ENCODE measurements around the gene DENND1B. TPM values are rescaled to one million over a fixed set of nuclear protein-coding genes. Genes with fewer than 3 reads are reported as not detected.

DENND1B gene
- polyA plus RNA-seq, 2 of the 4 experiments (the other 2 are of a cell fraction): 2.9 to 10.5 TPM

- H3K4me3 ChIP-seq: no peak overlapping the region
- H3K4me2 ChIP-seq: no peak overlapping the region
- TF ChIP-seq BCL3 (IDR thresholded peaks at IDR 0.05): no peak
- no peak for TF ChIP-seq HOXB13 (CRISPR knock-in tag; IDR thresholded peaks at IDR 0.05; ENCODE audit: low read depth)
- TF ChIP-seq, protein P1, sequence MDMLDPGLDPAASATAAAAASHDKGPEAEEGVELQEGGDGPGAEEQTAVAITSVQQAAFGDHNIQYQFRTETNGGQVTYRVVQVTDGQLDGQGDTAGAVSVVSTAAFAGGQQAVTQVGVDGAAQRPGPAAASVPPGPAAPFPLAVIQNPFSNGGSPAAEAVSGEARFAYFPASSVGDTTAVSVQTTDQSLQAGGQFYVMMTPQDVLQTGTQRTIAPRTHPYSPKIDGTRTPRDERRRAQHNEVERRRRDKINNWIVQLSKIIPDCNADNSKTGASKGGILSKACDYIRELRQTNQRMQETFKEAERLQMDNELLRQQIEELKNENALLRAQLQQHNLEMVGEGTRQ (IDR thresholded peaks at IDR 0.05): no peak
- no peak for TF ChIP-seq RAD21 (conservative IDR thresholded peaks at IDR 0.05 in 1 of 2, IDR thresholded peaks at IDR 0.05 in 1 of 2)
- no peak for TF ChIP-seq ZC3H11A (IDR thresholded peaks at IDR 0.05)
- no peak for TF ChIP-seq CBX2 (IDR thresholded peaks at IDR 0.05; ENCODE audit: borderline replicate concordance, low read depth)
- TF ChIP-seq SREBF2 (IDR thresholded peaks at IDR 0.05): no peak
- TF ChIP-seq MAZ (IDR thresholded peaks at IDR 0.05; ENCODE audit: borderline replicate concordance, low read depth, low read length): no peak
- TF ChIP-seq HOXA7 (CRISPR knock-in tag; IDR thresholded peaks at IDR 0.05): no peak
- TF ChIP-seq TP53 (CRISPR knock-in tag; IDR thresholded peaks at IDR 0.05): no peak
- ChIA-PET POLR2A (no interaction called here), CTCF (no interaction called here)
- DNase-seq (ENCODE audit: low read depth in 1 of 2, low spot score in 1 of 2) (no peak), ATAC-seq (no peak), FAIRE-seq (no peak)
- 64% methylated on average over 2 of the region's 2 CpGs for WGBS (ENCODE audit: missing lambda C conversion rate)
- H3K9me3 ChIP-seq: no peaks in the 10 kb centered on the region
- no peak overlapping the region for H3K27ac ChIP-seq
- no peaks in the 10 kb centered on the region for H3K4me1 ChIP-seq
These were observed 230.7 kb downstream of the DENND1B start for GRCh38 chr1:197544553-197544952.

GRCh38 chr1:197544130-197544529 lies 231.2 kb downstream of the DENND1B start:
- no peak overlapping the region for H3K4me2 ChIP-seq
- no peak for ATAC-seq
- FAIRE-seq: no peak
- ChIA-PET CTCF (no interaction called here), POLR2A (no interaction called here)
- no peak overlapping the region for H3K4me3 ChIP-seq
- TF ChIP-seq RFX5 (IDR thresholded peaks at IDR 0.05) (no peak), MYC (IDR thresholded peaks at IDR 0.05; ENCODE audit: borderline replicate concordance, low read length) (no peak), MAFK (IDR thresholded peaks at IDR 0.05; ENCODE audit: partially characterized antibody) (no peak), BHLHE40 (IDR thresholded peaks at IDR 0.05; ENCODE audit: low read depth, low read length) (no peak), BCL3 (IDR thresholded peaks at IDR 0.05) (no peak), TFCP2L1 (CRISPR knock-in tag; IDR thresholded peaks at IDR 0.05) (no peak), NFE2L2 (conservative IDR thresholded peaks at IDR 0.05; ENCODE audit: low read length) (no peak), CBX2 (IDR thresholded peaks at IDR 0.05; ENCODE audit: borderline replicate concordance, low read depth) (no peak)
- TF ChIP-seq, protein P2, sequence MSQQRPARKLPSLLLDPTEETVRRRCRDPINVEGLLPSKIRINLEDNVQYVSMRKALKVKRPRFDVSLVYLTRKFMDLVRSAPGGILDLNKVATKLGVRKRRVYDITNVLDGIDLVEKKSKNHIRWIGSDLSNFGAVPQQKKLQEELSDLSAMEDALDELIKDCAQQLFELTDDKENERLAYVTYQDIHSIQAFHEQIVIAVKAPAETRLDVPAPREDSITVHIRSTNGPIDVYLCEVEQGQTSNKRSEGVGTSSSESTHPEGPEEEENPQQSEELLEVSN (IDR thresholded peaks at IDR 0.05; ENCODE audit: borderline replicate concordance, low read depth): no peak
- TF ChIP-seq, protein P3, sequence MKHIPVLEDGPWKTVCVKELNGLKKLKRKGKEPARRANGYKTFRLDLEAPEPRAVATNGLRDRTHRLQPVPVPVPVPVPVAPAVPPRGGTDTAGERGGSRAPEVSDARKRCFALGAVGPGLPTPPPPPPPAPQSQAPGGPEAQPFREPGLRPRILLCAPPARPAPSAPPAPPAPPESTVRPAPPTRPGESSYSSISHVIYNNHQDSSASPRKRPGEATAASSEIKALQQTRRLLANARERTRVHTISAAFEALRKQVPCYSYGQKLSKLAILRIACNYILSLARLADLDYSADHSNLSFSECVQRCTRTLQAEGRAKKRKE (CRISPR knock-in tag; IDR thresholded peaks at IDR 0.05; ENCODE audit: low read depth): no peak
- TF ChIP-seq, protein P4, sequence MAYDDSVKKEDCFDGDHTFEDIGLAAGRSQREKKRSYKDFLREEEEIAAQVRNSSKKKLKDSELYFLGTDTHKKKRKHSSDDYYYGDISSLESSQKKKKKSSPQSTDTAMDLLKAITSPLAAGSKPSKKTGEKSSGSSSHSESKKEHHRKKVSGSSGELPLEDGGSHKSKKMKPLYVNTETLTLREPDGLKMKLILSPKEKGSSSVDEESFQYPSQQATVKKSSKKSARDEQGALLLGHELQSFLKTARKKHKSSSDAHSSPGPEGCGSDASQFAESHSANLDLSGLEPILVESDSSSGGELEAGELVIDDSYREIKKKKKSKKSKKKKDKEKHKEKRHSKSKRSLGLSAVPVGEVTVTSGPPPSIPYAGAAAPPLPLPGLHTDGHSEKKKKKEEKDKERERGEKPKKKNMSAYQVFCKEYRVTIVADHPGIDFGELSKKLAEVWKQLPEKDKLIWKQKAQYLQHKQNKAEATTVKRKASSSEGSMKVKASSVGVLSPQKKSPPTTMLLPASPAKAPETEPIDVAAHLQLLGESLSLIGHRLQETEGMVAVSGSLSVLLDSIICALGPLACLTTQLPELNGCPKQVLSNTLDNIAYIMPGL (CRISPR knock-in tag; IDR thresholded peaks at IDR 0.05; ENCODE audit: borderline replicate concordance): no peak
- TF ChIP-seq, protein P5, sequence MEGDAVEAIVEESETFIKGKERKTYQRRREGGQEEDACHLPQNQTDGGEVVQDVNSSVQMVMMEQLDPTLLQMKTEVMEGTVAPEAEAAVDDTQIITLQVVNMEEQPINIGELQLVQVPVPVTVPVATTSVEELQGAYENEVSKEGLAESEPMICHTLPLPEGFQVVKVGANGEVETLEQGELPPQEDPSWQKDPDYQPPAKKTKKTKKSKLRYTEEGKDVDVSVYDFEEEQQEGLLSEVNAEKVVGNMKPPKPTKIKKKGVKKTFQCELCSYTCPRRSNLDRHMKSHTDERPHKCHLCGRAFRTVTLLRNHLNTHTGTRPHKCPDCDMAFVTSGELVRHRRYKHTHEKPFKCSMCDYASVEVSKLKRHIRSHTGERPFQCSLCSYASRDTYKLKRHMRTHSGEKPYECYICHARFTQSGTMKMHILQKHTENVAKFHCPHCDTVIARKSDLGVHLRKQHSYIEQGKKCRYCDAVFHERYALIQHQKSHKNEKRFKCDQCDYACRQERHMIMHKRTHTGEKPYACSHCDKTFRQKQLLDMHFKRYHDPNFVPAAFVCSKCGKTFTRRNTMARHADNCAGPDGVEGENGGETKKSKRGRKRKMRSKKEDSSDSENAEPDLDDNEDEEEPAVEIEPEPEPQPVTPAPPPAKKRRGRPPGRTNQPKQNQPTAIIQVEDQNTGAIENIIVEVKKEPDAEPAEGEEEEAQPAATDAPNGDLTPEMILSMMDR (IDR thresholded peaks at IDR 0.05): no peak
- TF ChIP-seq, protein P6, sequence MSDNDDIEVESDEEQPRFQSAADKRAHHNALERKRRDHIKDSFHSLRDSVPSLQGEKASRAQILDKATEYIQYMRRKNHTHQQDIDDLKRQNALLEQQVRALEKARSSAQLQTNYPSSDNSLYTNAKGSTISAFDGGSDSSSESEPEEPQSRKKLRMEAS (IDR thresholded peaks at IDR 0.05): no peak
- H3K9me3 ChIP-seq: no peaks in the 10 kb centered on the region
- WGBS (ENCODE audit: missing lambda C conversion rate): 78% methylated on average over 3 of the region's 3 CpGs
- DNase-seq (ENCODE audit: low read depth in 1 of 2, low spot score in 1 of 2): no peak
- no peak overlapping the region for H3K27ac ChIP-seq
- no peaks in the 10 kb centered on the region for H3K4me1 ChIP-seq

Data from A549 (cell line).